HepG2 (cell line): ENCODE measurements around the gene ZBTB46. TPM values are rescaled to one million over a fixed set of nuclear protein-coding genes. Genes with fewer than 3 reads are reported as not detected.
A peak's percentile ranks its signal among the peaks of the same experiment; 100 is the strongest.

Source experiments
- CC2D1A ChIP-seq: sonication (generic); formaldehyde crosslinking; IDR thresholded peaks from 2 replicates; pipeline ENCODE4 v1.8.1; 2023; ENCODE audit warnings: mild to moderate bottlenecking, missing genetic modification reagents
- CENPX ChIP-seq: sonication (generic); formaldehyde crosslinking; IDR thresholded peaks from 2 replicates; pipeline ENCODE4 v1.9.0; 2021; ENCODE audit warnings: mild to moderate bottlenecking, missing genetic modification reagents, moderate library complexity
- HIVEP1 ChIP-seq: sonication (generic); formaldehyde crosslinking; IDR thresholded peaks from 2 replicates; pipeline ENCODE4 v1.4.0; 2020; ENCODE audit warnings: mild to moderate bottlenecking, missing genetic modification reagents
- KLF13 ChIP-seq: sonication (generic); formaldehyde crosslinking; IDR thresholded peaks from 2 replicates; pipeline ENCODE4 v1.4.0; 2020; ENCODE audit warnings: mild to moderate bottlenecking, missing genetic modification reagents
- POGZ ChIP-seq: sonication (generic); formaldehyde crosslinking; IDR thresholded peaks from 2 replicates; pipeline ENCODE4 v1.4.0; 2020; ENCODE audit warnings: mild to moderate bottlenecking, missing genetic modification reagents
- RBAK ChIP-seq: sonication (generic); formaldehyde crosslinking; IDR thresholded peaks from 2 replicates; pipeline ENCODE4 v1.5.1; 2020; ENCODE audit warnings: mild to moderate bottlenecking, missing genetic modification reagents
- TBP ChIP-seq: sonication (generic); formaldehyde crosslinking; IDR thresholded peaks from 2 replicates; pipeline ENCODE4 v1.5.0; 2020; ENCODE audit warnings: missing genetic modification reagents
- TRIM24 ChIP-seq: sonication (generic); formaldehyde crosslinking; IDR thresholded peaks from 2 replicates; pipeline ENCODE4 v1.8.0; 2022; ENCODE audit warnings: mild to moderate bottlenecking, missing genetic modification reagents
- ZFP36L2 ChIP-seq: sonication (generic); formaldehyde crosslinking; IDR thresholded peaks from 2 replicates; pipeline ENCODE4 v1.4.0; 2020; ENCODE audit warnings: missing genetic modification reagents
- ZFYVE20 ChIP-seq: sonication (generic); formaldehyde crosslinking; IDR thresholded peaks from 2 replicates; pipeline ENCODE4 v1.8.0; 2023; ENCODE audit warnings: low read depth, mild to moderate bottlenecking, moderate library complexity, missing genetic modification reagents, borderline replicate concordance
- ZNF232 ChIP-seq: sonication (generic); formaldehyde crosslinking; IDR thresholded peaks from 2 replicates; pipeline ENCODE4 v1.4.0; 2020; ENCODE audit warnings: missing genetic modification reagents, borderline replicate concordance
- ZNF253 ChIP-seq: sonication (generic); formaldehyde crosslinking; IDR thresholded peaks from 2 replicates; pipeline ENCODE4 v1.8.0; 2022; ENCODE audit warnings: mild to moderate bottlenecking, missing genetic modification reagents, borderline replicate concordance
- ZNF367 ChIP-seq: sonication (generic); formaldehyde crosslinking; IDR thresholded peaks from 2 replicates; pipeline ENCODE4 v1.4.0; 2020; ENCODE audit warnings: missing genetic modification reagents, borderline replicate concordance
- ZNF432 ChIP-seq: sonication (generic); formaldehyde crosslinking; IDR thresholded peaks from 2 replicates; pipeline ENCODE4 v1.5.0; 2020; ENCODE audit warnings: missing genetic modification reagents, mild to moderate bottlenecking, borderline replicate concordance
- polyA plus RNA-seq, 8 experiments: library from polyadenylated mRNA; depleted of rRNA in 3 of 8; stranded (reverse) in 7 of 8; unstranded in 1 of 8; fragments of >200 nt; fragmentation: Illumina TruSeq in 4 of 8; extraction: Trizol in 4 of 8; gene quantifications; 2 replicates each; pipeline versions ENCODE4 v1.2.1 to v1.2.3, GENCODE V29; 2011 to 2016; ENCODE audit warnings: low read depth in 4 of 8, missing spikeins in 1 of 8, mixed read lengths in 1 of 8; ENCODE audit not compliant: insufficient read depth in 1 of 8
- total RNA-seq, 5 experiments: library from RNA; depleted of rRNA; stranded (reverse); fragments of >200 nt; fragmentation: Illumina TruSeq; extraction: Trizol; gene quantifications; 2 replicates each; pipeline ENCODE4 v1.2.3, GENCODE V29; 2016; ENCODE audit warnings: low read depth in 1 of 5
- TF ChIP-seq, protein P1 (sequence below): sonication (generic); formaldehyde crosslinking; IDR thresholded peaks from 2 replicates; pipeline ENCODE4 v1.4.0; 2020; ENCODE audit warnings: mild to moderate bottlenecking, missing genetic modification reagents
- TF ChIP-seq, protein P2 (sequence below): sonication (generic); formaldehyde crosslinking; IDR thresholded peaks from 2 replicates; pipeline ENCODE4 v1.9.0; 2021; ENCODE audit warnings: missing genetic modification reagents, borderline replicate concordance
- TF ChIP-seq, protein P3 (sequence below): sonication (generic); IDR thresholded peaks from 2 replicates; pipeline ENCODE4 v1.6.1; 2016; ENCODE audit warnings: low read depth, borderline replicate concordance
- TF ChIP-seq, protein P4 (sequence below): sonication (generic); formaldehyde crosslinking; IDR thresholded peaks from 2 replicates; pipeline ENCODE4 v1.5.0; 2020; ENCODE audit warnings: missing genetic modification reagents
- TF ChIP-seq, protein P5 (sequence below): sonication (generic); formaldehyde crosslinking; IDR thresholded peaks from 2 replicates; pipeline ENCODE4 v1.5.0; 2020; ENCODE audit warnings: mild to moderate bottlenecking, missing genetic modification reagents, borderline replicate concordance

The ZBTB46 gene
- total and polyA plus RNA-seq, 2 of the 13 experiments (the other 11 are each of a cell fraction or from before 2014, with no cell fraction given), result 1.6 to 13.5 TPM

DNA sequence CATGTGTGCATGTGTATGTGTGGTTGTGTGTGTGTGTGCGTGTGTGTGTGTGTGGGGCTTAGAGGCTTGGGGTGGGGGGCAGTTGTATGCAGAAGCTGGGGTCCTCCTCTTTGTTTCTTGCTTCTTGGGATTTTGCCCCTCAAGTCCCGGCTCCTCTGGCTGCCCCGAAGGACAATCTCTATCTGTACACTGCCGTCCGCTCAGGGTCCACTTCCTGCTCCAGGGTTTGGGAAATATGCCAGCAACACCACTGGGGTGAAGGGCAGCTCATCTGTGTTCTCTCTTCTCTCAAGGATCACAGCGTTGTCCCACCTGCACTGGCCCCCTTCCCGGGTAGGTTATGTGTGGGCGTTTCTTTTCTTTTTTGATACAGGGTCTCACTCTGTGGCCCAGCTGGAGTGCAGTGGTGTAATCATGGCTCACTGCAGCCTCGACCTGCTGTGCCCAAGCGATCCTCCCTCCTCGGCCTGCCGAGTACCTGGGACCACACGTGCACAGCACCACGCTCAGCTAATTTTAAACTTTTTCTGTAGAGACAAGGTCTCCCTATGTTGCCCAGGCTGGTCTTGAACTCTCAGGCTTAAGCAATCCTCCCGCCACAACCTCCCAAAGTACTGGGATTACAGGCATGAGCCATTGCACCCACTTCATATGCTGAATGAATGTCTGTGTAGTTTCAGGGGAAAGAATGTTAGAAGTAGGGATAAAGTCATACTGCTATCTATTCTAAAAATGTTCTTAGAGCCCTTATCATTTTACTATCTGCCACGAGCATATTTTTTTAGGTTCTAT is 65.8 kb downstream of the ZBTB46 start (continued):
- TF ChIP-seq ZFYVE20, result no peak
- TF ChIP-seq CC2D1A (CRISPR knock-in tag), result no peak
- TF ChIP-seq TBP (CRISPR knock-in tag), result no peak
- TF ChIP-seq, protein P1, sequence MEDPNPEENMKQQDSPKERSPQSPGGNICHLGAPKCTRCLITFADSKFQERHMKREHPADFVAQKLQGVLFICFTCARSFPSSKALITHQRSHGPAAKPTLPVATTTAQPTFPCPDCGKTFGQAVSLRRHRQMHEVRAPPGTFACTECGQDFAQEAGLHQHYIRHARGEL, result no peak
- no peak for TF ChIP-seq KLF13 (CRISPR knock-in tag)
- TF ChIP-seq CENPX (CRISPR knock-in tag), result no peak
- TF ChIP-seq, protein P2, sequence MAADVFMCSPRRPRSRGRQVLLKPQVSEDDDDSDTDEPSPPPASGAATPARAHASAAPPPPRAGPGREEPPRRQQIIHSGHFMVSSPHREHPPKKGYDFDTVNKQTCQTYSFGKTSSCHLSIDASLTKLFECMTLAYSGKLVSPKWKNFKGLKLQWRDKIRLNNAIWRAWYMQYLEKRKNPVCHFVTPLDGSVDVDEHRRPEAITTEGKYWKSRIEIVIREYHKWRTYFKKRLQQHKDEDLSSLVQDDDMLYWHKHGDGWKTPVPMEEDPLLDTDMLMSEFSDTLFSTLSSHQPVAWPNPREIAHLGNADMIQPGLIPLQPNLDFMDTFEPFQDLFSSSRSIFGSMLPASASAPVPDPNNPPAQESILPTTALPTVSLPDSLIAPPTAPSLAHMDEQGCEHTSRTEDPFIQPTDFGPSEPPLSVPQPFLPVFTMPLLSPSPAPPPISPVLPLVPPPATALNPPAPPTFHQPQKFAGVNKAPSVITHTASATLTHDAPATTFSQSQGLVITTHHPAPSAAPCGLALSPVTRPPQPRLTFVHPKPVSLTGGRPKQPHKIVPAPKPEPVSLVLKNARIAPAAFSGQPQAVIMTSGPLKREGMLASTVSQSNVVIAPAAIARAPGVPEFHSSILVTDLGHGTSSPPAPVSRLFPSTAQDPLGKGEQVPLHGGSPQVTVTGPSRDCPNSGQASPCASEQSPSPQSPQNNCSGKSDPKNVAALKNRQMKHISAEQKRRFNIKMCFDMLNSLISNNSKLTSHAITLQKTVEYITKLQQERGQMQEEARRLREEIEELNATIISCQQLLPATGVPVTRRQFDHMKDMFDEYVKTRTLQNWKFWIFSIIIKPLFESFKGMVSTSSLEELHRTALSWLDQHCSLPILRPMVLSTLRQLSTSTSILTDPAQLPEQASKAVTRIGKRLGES (CRISPR knock-in tag), result no peak
- TF ChIP-seq, protein P3, sequence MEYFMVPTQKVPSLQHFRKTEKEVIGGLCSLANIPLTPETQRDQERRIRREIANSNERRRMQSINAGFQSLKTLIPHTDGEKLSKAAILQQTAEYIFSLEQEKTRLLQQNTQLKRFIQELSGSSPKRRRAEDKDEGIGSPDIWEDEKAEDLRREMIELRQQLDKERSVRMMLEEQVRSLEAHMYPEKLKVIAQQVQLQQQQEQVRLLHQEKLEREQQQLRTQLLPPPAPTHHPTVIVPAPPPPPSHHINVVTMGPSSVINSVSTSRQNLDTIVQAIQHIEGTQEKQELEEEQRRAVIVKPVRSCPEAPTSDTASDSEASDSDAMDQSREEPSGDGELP, result peak; percentile 59; the same call in 1 of the 2 replicates
- TF ChIP-seq TRIM24 (CRISPR knock-in tag), result no peak
- TF ChIP-seq, protein P4, sequence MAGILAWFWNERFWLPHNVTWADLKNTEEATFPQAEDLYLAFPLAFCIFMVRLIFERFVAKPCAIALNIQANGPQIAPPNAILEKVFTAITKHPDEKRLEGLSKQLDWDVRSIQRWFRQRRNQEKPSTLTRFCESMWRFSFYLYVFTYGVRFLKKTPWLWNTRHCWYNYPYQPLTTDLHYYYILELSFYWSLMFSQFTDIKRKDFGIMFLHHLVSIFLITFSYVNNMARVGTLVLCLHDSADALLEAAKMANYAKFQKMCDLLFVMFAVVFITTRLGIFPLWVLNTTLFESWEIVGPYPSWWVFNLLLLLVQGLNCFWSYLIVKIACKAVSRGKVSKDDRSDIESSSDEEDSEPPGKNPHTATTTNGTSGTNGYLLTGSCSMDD (CRISPR knock-in tag), result no peak
- TF ChIP-seq POGZ (CRISPR knock-in tag), result peak; percentile 48; the same call in 1 of the 2 replicates
- TF ChIP-seq ZNF232 (CRISPR knock-in tag), result 0 out of 2 replicates have a peak, but pooled peaks have one; percentile 37
- no peak for TF ChIP-seq RBAK (CRISPR knock-in tag)
- no peak for TF ChIP-seq ZNF432
- TF ChIP-seq HIVEP1, result no peak
- no peak for TF ChIP-seq ZNF253 (CRISPR knock-in tag)
- no peak for TF ChIP-seq ZFP36L2 (CRISPR knock-in tag)
- TF ChIP-seq, protein P5, sequence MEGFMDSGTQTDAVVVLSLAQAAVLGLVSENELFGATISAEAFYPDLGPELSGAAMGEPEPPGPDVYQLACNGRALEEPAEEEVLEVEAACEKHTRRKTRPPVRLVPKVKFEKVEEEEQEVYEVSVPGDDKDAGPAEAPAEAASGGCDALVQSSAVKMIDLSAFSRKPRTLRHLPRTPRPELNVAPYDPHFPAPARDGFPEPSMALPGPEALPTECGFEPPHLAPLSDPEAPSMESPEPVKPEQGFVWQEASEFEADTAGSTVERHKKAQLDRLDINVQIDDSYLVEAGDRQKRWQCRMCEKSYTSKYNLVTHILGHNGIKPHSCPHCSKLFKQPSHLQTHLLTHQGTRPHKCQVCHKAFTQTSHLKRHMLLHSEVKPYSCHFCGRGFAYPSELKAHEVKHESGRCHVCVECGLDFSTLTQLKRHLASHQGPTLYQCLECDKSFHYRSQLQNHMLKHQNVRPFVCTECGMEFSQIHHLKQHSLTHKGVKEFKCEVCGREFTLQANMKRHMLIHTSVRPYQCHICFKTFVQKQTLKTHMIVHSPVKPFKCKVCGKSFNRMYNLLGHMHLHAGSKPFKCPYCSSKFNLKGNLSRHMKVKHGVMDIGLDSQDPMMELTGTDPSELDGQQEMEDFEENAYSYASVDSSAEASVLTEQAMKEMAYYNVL (CRISPR knock-in tag), result peak; percentile 57; the same call in 1 of the 2 replicates
- TF ChIP-seq ZNF367 (CRISPR knock-in tag), result no peak
